Measurements from ENCODE around the gene CCK.

- TF ChIP-seq RFX5 (IDR thresholded peaks at IDR 0.05): no peak
- TF ChIP-seq CTCF (IDR thresholded peaks at IDR 0.05): no peak
- TF ChIP-seq RAD21 (conservative IDR thresholded peaks at IDR 0.05 in 1 of 2, IDR thresholded peaks at IDR 0.05 in 1 of 2): no peak
- TF ChIP-seq JUNB (IDR thresholded peaks at IDR 0.05): no peak
Observed at GRCh38 chr3:42265059-42265991, 660 bp downstream of the CCK start.

Measured in A549 (cell line).